ENCODE results near the gene HMGA1.
"Not testable (repeated sequence)": the region's sequence is repeated elsewhere in the genome, so short reads cannot be mapped to it uniquely, and the experiment has no call there.

Gene HMGA1

GRCh38 chr6:34248198-34248726 lies 11.6 kb downstream of the HMGA1 start:
- Histone ChIP-seq H3K27me3 (ENCODE audit: insufficient read depth, low read length, poor library complexity, severe bottlenecking) (no peaks in the 10 kb centered on the region), H3F3A (ENCODE audit: low read depth) (no peaks in the 10 kb centered on the region), H3K9me3 (ENCODE audit: insufficient read depth, low read depth, low read length) (no peaks in the 10 kb centered on the region), H3K36me3 (ENCODE audit: insufficient read depth, low read length) (peaks cover 9% of the 10 kb centered on the region; the same call in 1 of the 2 replicates), H3K79me2 (ENCODE audit: insufficient read depth, low read length) (peaks cover 4% of the 10 kb centered on the region; the same call in 1 of the 2 replicates), H3K9ac (ENCODE audit: low read depth, low read length, poor library complexity, severe bottlenecking) (peak overlapping the region; percentile 81), H4K20me1 (ENCODE audit: insufficient read depth, low read length, poor library complexity, severe bottlenecking) (peaks cover 25% of the 10 kb centered on the region), H3K4me1 (ENCODE audit: insufficient read depth, low read length, poor library complexity, severe bottlenecking) (peaks cover 7% of the 10 kb centered on the region), H3K4me3 (ENCODE audit: low read length, poor library complexity, severe bottlenecking) (peak overlapping the region; percentile 95), H3K9me2 (replicated peaks; ENCODE audit: low read depth, low read length) (no peaks in the 10 kb centered on the region), H3K4me2 (ENCODE audit: low read depth, low read length, poor library complexity, severe bottlenecking) (peak overlapping the region; percentile 99), H2AFZ (ENCODE audit: low read length) (peak overlapping the region; percentile 77)
- TF ChIP-seq CTCF (conservative IDR thresholded peaks at IDR 0.05; ENCODE audit: low read length) = no peak
- TF ChIP-seq EZH2phosphoT487 (IDR thresholded peaks at IDR 0.05; ENCODE audit: borderline replicate concordance) = no peak

GRCh38 chr6:34248727-34249468 lies 12.2 kb downstream of the HMGA1 start, which contains the start of gene SMIM29:
Gene SMIM29, minus strand, starts transcription at chr6:34249006. Its CDS starts 1,215 bp downstream, at chr6:34247791.
- H3K4me3 ChIP-seq (ENCODE audit: low read length, poor library complexity, severe bottlenecking) = peak within 1 kb of the TSS; percentile 95
- no peaks in the 10 kb centered on the region for H3K27me3 ChIP-seq (ENCODE audit: insufficient read depth, low read length, poor library complexity, severe bottlenecking)
- H3K9me3 ChIP-seq (ENCODE audit: insufficient read depth, low read depth, low read length) = no peaks in the 10 kb centered on the region
- H3K9ac ChIP-seq (ENCODE audit: low read depth, low read length, poor library complexity, severe bottlenecking) = peak within 1 kb of the TSS; percentile 81
- H3F3A ChIP-seq (ENCODE audit: low read depth) = no peaks in the 10 kb centered on the region
- peak within 1 kb of the TSS; percentile 99 for H3K4me2 ChIP-seq (ENCODE audit: low read depth, low read length, poor library complexity, severe bottlenecking)
- H3K4me1 ChIP-seq (ENCODE audit: insufficient read depth, low read length, poor library complexity, severe bottlenecking) = peaks cover 7% of the 10 kb centered on the region
- H4K20me1 ChIP-seq (ENCODE audit: insufficient read depth, low read length, poor library complexity, severe bottlenecking) = peaks cover 19% of the 10 kb centered on the region
- no peaks in the 10 kb centered on the region for H3K9me2 ChIP-seq (replicated peaks; ENCODE audit: low read depth, low read length)
- TF ChIP-seq CTCF (conservative IDR thresholded peaks at IDR 0.05; ENCODE audit: low read length) (peak; percentile 70), EZH2phosphoT487 (IDR thresholded peaks at IDR 0.05; ENCODE audit: borderline replicate concordance) (no peak)
- H2AFZ ChIP-seq (ENCODE audit: low read length) = peak within 1 kb of the TSS; percentile 100
- peaks cover 4% of the 10 kb centered on the region; the same call in 1 of the 2 replicates for H3K36me3 ChIP-seq (ENCODE audit: insufficient read depth, low read length)
- H3K79me2 ChIP-seq (ENCODE audit: insufficient read depth, low read length) = no peaks in the 10 kb centered on the region

- no peaks in the 10 kb centered on the region for H3K9me2 ChIP-seq (replicated peaks; ENCODE audit: low read depth, low read length)
- H3F3A ChIP-seq (ENCODE audit: low read depth) = no peaks in the 10 kb centered on the region
- peak overlapping the region; percentile 80 for H3K9ac ChIP-seq (ENCODE audit: low read depth, low read length, poor library complexity, severe bottlenecking)
- peak overlapping the region; percentile 75 for H3K4me2 ChIP-seq (ENCODE audit: low read depth, low read length, poor library complexity, severe bottlenecking)
- TF ChIP-seq EZH2phosphoT487 (IDR thresholded peaks at IDR 0.05; ENCODE audit: borderline replicate concordance) (no peak), CTCF (conservative IDR thresholded peaks at IDR 0.05; ENCODE audit: low read length) (no peak)
- H3K27me3 ChIP-seq (ENCODE audit: insufficient read depth, low read length, poor library complexity, severe bottlenecking) = no peaks in the 10 kb centered on the region
- peaks cover 7% of the 10 kb centered on the region for H3K4me1 ChIP-seq (ENCODE audit: insufficient read depth, low read length, poor library complexity, severe bottlenecking)
- H2AFZ ChIP-seq (ENCODE audit: low read length) = peak overlapping the region; percentile 100
- H3K4me3 ChIP-seq (ENCODE audit: low read length, poor library complexity, severe bottlenecking) = peak overlapping the region; percentile 95
- H3K9me3 ChIP-seq (ENCODE audit: insufficient read depth, low read depth, low read length) = no peaks in the 10 kb centered on the region
- peaks cover 12% of the 10 kb centered on the region for H4K20me1 ChIP-seq (ENCODE audit: insufficient read depth, low read length, poor library complexity, severe bottlenecking)
- H3K36me3 ChIP-seq (ENCODE audit: insufficient read depth, low read length) = no peaks in the 10 kb centered on the region
- no peaks in the 10 kb centered on the region for H3K79me2 ChIP-seq (ENCODE audit: insufficient read depth, low read length)
Observed at GRCh38 chr6:34249469-34250261, 13.0 kb downstream of the HMGA1 start.

- H3K79me2 ChIP-seq (ENCODE audit: insufficient read depth, low read length); H3K9me2 ChIP-seq (replicated peaks; ENCODE audit: low read depth, low read length); H3K4me1 ChIP-seq (ENCODE audit: insufficient read depth, low read length, poor library complexity, severe bottlenecking); H3K27me3 ChIP-seq (ENCODE audit: insufficient read depth, low read length, poor library complexity, severe bottlenecking); H2AFZ ChIP-seq (ENCODE audit: low read length); H3K9me3 ChIP-seq (ENCODE audit: insufficient read depth, low read depth, low read length); H3K4me3 ChIP-seq (ENCODE audit: low read length, poor library complexity, severe bottlenecking); H3K9ac ChIP-seq (ENCODE audit: low read depth, low read length, poor library complexity, severe bottlenecking); H4K20me1 ChIP-seq (ENCODE audit: insufficient read depth, low read length, poor library complexity, severe bottlenecking); H3F3A ChIP-seq (ENCODE audit: low read depth); H3K36me3 ChIP-seq (ENCODE audit: insufficient read depth, low read length); H3K4me2 ChIP-seq (ENCODE audit: low read depth, low read length, poor library complexity, severe bottlenecking): not testable (repeated sequence)
Observed at GRCh38 chr6:34252395-34252794, 15.7 kb downstream of the HMGA1 start.

Measured in Loucy (cell line).